HG03354 (cell line): Measurements from ENCODE around the gene USP6NL.

ENCODE experiments used
- ATAC-seq: cut with Tn5 transposase; IDR thresholded peaks from one replicate; pipeline ENCODE4 v1.9.1; 2021; ENCODE audit warnings: mild to moderate bottlenecking; ENCODE audit not compliant: unreplicated experiment, poor library complexity, severe bottlenecking

Gene USP6NL

DNA sequence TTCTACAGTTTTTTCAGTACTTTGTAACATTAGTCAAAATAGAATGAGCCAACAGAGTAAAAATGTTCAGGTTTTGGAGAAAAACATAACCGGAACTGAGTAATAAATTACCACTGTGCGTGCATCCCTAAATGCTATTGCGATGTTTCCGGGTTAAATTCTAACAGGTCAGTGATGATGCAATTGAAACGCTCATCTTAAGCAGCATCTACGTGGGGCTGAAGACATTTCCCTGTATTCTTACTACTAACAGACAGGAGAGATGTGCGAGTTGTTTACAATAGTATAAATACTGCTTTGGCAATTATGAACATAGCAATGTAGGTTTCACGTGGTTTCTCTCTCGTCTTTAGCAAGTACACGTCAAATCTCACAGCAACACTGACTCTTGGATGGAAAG is 149.4 kb downstream of the USP6NL start:
- ATAC-seq: no peak

DNA sequence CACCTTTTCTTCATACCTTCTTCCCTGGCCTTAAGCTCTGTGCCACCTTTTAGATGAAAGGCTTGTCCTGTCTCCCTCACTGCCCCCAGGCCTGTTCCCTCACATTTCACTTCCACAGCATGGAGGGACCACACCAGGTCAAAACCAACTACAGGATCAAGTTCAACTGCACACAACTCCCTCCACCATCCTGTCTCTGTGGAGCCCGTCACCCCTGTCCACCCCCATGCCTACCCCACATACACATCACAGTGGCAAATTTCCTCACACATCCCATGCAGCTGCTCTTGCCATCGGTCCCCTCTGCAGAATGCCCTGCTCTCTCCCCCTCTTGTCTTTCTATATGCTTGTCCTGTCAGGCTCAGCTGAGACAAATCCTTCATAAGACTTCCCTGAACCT is 154.1 kb downstream of the USP6NL start:
- ATAC-seq: no peak

DNA sequence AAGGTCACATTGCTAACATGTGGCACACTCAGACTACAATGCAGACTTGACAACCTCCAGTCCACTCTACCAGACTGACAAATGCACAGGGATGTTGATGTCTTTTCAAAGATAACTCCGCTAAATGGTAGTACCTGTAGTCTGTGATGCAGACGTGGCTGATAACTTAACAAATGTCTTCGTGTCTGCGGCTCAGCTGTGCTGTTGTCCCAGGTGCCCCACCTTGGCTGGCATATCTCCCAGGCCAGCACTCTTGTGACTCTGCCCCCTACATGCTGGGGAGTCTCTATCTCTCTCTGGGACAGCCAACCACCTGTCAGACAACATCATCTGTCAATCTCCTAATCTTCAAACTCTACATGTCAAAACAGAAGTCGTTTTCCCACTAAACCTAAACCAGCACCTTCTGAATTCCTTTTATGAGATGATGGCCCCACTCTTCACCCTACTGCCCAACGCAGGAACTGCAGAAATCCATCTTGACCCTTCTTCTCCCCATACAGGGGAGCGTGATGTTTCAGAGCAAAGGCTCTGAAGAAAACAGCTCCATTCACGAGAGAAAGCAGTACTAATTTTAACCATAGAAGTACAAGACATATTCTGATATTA is 156.4 kb downstream of the USP6NL start:
- ATAC-seq: no peak

DNA sequence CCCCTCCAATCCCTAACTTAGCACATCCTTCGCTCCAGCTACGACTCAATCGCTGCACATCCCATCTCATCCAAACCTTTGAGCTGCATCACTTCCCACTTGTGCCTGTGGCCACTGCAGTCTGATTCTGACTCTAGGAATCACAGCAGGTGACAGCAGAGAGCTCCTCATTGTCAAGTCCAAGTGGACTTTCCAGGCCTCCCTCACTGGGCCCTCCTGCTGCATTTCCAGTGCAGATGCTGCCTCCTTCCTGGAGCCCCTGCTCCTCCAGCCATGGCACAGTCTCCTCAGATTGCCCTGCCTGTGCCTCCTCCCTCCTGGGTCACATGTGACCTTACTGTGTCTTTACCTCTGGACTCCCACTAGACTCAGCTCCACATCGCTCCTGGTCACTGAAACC is 157.3 kb downstream of the USP6NL start:
- ATAC-seq: no peak

DNA sequence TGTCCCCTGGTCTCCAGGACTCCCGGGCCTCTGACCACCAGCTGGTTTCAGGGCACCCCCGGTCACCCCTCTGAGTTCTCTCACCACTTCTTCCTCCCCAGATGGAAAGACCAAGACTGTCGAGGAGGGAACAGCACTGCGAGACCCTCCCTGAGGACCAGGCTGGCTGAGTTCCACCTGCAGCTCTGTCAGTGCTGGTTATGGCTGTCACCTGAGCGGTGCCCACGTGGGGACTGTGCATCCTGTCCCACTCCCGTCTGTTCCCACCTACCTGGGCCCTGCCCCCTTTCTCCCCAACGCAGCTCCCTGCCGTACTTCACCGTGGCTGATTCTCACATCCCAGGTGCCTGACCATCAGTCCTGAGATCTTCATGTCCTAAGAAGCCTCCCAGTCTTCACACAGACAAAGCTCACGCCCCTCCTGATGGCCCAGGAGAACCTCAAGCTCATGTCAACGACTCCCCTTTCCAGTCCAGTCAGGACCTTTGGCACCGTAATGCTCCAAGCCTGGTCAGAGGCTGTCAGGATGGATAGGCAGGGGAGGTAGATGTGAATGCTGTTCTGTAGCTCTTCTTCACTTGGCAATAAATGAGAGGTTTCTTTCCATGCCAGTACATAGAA is 159.7 kb downstream of the USP6NL start:
- no peak for ATAC-seq

DNA sequence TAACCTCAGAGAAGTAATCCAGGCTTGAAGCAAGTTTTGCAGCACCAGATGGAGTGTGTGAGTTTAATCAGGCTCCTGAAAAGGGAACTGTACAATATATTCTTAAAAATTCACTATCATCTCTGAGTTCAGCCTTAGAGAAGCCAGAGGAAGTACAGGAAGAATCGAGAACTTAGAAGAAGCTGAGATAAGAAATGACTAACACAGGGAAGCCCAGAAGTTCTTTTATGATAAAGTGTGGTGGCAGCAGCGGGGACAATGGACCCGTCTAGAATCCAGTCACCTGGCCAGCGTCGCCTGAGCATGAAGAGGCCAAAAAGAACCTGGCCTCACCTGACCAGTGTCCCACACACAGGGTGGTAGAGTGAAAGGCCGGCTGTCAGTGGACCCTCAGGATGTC is 161.0 kb downstream of the USP6NL start:
- no peak for ATAC-seq

DNA sequence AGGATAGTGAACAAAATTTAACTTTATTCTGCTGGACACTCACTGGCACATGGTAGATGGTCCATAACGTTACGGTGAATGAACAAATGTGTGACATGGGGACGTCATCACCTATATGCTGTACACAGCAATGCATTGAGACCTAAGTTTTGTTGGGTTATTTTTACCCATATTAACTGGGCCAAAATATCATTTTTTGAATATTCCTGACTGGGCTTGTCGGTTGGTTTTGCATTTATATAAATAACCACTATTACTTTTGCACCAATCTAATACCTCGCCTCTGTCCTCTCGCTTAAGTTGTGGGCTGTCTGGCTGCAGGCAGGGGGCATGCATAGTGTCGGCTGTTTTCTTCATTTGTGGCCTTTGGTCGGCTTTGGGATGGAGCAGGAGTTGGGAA is 161.7 kb downstream of the USP6NL start:
- no peak for ATAC-seq

DNA sequence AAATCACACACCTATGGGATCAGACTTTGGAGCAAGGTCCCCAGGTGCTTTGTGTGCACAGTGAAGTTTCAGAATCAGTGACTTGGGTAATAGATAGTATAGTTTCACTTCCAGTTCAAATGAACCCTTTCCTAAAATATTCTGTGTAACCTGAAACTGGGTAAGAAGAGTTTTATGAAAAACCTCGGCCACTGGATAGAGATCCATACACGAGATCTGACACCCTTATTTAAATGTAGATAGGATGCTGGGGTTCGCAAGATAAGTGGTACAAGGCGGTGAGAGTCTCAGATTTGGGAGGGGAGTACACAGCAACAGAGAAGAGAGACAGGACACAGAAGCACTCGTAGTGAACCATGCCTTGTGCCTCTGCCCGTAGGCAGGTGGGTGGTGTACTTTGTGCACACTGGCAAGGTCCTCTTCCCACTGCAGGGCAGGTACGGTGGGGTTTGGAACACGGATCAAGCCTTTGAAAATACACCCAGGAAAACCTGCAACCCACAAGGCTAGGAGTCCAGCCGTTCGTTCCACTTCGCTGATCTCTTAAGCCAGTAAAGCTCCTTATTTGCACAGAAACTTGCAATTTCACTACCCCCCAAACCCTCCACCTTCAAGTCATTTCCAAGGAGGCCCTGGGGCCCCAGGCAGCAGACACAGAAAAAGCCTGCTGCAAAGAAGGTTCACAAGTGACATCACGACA is 162.8 kb downstream of the USP6NL start:
- ATAC-seq: peak; percentile 91

DNA sequence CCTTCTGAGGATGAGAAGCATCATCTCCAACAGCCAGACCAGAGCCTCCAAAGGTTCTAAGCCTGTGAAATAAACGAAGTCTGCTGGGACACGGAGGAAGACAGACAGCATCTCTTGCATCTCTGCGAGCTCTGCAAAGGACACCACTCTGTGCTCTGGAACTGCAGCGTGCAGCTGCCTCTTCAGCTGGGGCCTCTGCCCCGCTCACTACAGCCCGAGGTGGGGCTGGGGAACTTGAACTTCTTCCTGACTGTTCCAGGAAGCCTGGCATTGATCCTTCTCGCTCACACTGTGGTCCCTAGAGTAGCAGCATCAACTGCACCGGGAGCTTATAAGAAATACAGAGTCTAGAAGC is 163.3 kb downstream of the USP6NL start:
- peak; percentile 58 for ATAC-seq

DNA sequence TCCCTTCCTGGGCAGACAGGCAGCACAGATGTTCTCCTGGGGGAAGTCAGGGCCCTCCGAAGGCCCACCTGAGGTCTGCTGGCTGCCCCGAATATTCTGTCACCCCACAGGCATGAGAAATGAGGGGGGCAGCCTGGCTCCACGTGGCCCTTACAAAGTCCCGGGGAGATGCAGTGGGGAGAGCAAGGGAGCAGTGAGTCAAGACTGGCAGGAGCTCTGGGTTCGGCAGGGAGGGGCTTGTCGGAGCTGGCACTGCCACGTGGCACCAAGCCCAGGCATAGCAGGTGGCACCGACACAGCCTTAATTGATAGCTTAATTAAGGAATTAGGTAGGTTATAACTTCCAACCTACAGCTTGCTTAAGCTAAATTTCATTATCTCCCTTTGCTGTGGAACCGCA is 163.9 kb downstream of the USP6NL start:
- no peak for ATAC-seq

DNA sequence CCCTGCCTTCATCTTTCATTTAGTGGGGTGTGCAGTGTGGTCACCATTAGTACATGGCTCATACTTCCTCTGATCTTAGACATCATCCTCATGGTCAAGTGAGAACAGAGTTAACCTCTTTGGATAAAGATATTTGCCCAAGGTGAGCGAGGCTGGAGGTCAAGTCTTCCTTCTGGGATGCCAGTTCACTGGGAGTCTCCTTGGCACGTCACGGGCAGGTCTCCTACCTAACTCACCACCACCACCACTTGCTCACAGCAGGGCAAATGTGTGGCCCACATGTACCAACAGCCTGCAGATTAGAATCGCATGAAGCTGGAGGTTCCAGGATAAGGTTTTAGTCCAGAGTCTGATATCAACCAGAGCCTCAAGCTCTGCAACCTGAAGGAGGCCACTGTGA is 164.6 kb downstream of the USP6NL start:
- ATAC-seq: no peak

DNA sequence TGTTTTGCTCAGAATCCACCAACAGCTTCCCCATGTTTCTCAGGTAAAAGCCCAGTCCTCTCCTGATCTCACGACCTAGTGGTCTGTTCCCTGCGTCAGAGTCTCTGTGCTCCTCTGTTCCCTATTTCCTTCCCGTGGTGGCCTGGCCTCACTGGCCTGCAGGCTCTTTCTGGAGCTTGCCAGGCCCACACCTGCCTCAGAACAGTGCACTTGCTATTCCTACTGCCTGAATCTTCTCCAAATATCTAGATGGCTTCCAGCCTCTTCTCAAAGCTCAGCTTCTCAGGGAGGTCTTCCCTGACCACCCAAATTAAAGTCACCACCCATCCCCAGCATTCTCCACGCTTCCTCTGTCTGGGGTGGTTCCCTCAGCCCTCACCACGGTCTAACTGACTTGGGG is 165.3 kb downstream of the USP6NL start:
- ATAC-seq: no peak

DNA sequence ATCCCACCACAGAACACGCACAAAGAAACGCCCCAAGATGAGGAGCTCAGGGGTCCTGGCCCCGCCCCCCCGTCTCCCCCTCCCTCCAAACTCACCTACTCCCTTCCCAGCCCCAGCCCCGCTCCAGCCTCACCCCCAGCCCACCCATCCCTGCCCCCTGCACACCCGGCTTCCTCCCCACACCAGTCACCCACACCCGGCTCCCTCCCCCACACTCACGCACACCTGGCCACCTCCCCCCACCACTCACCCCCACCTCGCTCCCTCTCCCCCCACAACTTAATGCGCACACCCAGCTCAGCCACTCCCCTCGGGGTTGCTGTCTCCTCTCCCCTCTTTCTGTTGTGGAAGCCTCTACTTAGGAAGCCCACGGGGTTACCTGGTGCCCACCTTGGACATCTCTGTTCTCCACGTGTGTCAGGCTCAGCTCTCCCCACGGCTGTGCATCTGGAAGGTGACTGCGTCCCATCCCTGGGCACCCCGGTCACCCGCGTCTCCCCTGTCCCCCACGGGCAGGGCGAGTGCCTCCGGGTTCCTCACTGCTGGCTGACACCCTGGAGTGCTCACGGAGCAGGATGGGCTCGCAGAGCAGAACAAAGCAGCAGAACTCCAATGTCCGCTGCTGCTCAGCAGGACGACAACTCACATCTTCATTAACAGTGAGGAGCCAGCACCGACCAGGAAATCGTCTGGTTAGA is 166.8 kb downstream of the USP6NL start:
- ATAC-seq: no peak

DNA sequence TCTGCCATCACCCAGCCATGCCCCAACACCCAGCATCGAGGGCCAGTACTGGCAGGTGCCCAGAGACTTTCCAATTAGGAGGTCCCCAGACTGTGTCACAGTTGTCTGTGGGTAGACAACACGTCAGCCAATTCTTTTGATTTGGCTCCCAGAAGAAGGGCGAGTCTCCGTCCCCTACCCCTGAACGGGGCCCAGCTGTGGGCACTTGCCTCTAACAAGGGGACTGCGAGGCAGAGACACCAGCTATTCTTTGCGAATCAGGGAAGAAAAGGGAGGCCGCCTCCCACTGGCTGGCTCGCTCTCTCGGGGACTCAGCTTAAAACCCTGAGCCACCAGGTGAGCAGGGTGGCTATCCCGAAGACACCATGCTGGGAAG is 167.3 kb downstream of the USP6NL start:
- ATAC-seq: no peak

DNA sequence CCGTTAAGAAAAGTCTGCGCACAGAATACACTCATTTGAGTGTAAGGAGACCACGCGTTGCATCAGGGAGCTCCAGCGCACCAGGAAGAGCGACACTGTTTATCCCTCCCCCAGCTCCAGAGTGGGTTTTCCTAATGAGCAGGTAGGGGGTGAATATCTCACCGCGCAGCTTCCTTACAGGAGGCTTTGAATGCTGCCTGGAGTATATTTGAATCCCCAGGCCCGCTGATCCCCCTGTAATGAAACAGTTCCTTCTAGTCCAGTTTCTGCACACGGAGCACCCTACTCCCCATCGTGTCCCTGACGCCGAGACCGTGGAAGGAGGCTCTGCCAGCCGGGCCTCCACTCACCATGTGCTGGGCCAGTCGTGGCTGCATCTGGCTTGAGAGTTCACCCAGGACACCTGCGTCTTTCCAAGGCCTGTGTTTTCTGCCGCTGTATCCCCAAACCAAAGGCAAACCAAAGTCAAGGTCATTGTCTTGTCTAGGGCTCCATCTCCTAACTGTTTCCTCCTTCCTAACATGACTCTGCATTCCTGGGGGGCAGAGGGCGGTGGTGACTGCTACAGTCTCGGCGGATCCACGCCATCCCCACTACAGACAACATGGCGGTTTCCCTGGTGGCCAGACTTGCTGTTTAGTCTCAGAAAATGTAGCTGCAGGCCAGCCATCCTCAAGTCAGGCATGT is 167.8 kb downstream of the USP6NL start:
- no peak for ATAC-seq

DNA sequence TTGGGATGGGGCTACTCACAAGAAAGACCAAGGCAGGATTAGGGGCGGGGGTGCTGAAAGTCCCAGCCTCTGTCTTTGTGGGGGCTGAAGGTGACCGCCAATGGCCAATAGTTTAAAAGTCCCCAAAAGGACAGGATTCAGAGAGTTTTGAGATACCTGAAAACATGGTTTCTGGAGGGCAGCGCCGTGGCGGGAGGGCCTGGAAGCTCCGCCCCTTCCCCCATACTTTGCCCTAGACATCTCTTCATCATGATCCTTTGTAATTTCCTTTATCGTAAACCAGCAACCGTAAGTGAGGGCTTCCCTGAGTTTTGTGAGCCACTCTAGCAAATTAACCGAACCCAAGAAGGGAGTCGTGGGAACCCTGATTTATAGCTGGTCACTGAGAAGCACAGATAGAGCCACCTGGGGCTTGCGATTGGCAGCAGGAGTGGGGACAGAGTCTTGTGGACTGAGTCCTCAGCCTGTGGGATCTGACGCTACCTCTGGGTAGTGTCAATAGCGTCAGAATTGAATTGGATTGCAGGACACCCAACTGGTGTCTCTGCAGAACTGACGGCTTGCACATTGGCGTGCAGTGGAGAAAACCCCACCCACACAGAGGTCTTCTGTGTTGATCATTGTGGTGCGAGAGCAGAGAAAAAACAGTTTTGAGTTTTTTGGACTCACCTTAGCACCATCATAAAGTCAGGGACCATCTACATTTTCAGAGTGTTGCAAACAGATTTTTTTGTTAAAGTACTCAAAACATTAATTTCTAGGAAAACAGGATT is 169.3 kb downstream of the USP6NL start:
- no peak for ATAC-seq

DNA sequence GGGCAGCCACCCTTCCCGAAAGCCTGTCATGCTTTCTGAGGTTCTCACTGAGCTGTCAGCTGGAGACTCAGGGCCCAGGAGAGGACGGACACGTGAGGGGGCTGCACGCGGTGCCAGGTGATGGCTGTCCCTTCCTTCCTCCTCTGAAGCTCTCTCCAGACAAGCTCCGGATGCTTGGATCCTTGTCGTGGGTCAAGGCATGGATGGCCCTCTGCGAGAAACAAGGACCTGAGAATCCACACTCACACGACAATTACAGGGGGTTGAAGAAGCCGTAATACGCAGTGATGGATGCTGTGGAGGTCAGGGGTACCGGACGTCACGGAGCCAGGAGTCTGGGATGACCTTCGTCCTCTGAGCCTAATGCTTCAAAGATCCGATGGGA is 170.3 kb downstream of the USP6NL start:
- no peak for ATAC-seq

DNA sequence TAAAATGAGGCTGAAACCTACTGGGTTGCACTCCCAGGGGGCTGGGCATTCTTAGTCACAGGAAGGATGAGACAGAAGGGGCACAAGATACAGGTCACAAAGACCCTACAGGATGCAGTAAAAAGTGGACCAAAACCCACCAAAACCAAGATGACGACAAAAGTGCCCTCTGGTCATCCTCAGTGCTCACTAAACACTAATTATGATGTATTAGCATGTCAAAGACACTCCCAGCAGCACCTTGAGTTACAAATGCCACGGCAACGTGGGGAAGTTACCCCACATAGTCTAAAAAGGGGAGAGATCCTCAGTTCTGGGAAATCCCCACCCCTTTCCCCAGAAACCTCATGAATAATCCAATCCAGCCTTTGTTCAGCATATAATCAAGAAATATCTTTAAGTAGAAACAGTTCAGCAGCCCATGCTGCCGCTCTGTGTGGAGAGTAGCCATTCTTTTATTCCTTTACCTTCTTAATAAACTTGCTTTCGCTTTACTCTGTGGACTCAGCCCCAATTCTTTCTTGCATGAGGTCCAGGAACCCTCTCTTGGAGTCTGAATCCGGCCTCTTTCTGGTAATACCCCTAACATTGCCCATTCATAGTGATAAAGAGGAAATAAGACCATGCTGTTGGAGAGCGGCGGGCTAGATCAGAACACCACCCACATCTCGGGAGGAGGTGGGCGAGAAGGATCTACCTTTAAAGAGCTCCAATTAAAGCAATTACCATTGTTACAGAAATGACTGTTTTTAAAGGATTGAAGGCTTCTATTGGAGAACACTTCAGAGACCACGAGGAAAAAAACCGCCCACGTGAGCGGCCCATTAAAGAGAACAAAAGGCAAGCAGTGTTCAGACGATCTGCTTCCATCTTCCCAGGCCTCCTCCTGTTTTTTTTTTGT is 170.9 kb downstream of the USP6NL start:
- ATAC-seq: peak; percentile 54
